ENCODE data around the gene FMO3.

FMO3 gene

GRCh38 chr1:171075041-171075440 lies 15.7 kb upstream of the FMO3 start:
- DNase-seq (ENCODE audit: low read depth, low spot score) = no peak
- CTCF ChIA-PET = interaction anchor here (1.0 kb wide), 1 partner anchor 239 kb away, joined by 3 read pairs; the partner anchor contains the start of gene FMO4
- POLR2A ChIA-PET = no interaction called here
- TF ChIP-seq, protein P1, sequence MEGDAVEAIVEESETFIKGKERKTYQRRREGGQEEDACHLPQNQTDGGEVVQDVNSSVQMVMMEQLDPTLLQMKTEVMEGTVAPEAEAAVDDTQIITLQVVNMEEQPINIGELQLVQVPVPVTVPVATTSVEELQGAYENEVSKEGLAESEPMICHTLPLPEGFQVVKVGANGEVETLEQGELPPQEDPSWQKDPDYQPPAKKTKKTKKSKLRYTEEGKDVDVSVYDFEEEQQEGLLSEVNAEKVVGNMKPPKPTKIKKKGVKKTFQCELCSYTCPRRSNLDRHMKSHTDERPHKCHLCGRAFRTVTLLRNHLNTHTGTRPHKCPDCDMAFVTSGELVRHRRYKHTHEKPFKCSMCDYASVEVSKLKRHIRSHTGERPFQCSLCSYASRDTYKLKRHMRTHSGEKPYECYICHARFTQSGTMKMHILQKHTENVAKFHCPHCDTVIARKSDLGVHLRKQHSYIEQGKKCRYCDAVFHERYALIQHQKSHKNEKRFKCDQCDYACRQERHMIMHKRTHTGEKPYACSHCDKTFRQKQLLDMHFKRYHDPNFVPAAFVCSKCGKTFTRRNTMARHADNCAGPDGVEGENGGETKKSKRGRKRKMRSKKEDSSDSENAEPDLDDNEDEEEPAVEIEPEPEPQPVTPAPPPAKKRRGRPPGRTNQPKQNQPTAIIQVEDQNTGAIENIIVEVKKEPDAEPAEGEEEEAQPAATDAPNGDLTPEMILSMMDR (IDR thresholded peaks at IDR 0.05; ENCODE audit: insufficient read depth, low read length, missing control alignments) = no peak
- no peak overlapping the region for H3K4me3 ChIP-seq (ENCODE audit: low read depth, low read length)

DNA sequence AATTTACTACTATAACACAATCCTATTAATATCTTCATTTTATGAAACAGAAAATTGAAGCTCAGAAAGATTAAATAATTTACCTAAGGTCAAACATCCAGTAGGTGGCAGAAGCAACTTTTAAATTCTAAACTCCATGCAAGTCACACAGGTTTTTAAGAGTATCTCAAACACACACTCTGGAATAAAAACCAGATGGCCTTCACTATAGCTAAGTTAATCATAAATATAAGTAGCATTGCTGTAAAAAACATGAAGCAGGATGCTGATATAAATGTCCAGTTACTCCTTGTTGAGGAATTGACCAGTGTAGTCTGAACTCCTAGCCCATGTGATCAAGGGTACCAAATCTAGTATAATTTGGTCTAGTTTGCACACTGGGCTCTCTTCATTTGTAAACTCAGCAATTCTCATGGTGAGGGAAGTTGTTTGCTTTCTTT lies 9.4 kb upstream of the FMO3 start:
- TF ChIP-seq, protein P1 (IDR thresholded peaks at IDR 0.05; ENCODE audit: insufficient read depth, low read length, missing control alignments) = no peak
- ChIA-PET CTCF (interaction anchor here (1.0 to 2.6 kb wide), 13 partner anchors 9 to 233 kb away, joined by 3 to 52 read pairs (median 5); partner anchors contain the start of genes FMO2, FMO3 and FMO4), POLR2A (no interaction called here)
- no peak overlapping the region for H3K4me3 ChIP-seq (ENCODE audit: low read depth, low read length)
- DNase-seq (ENCODE audit: low read depth, low spot score) = peak; percentile 4

GRCh38 chr1:171081763-171082201 lies 8.9 kb upstream of the FMO3 start:
- TF ChIP-seq, protein P1 (IDR thresholded peaks at IDR 0.05; ENCODE audit: insufficient read depth, low read length, missing control alignments) = no peak
- POLR2A ChIA-PET = no interaction called here
- CTCF ChIA-PET = interaction anchor here (1.0 to 2.6 kb wide), 12 partner anchors 9 to 232 kb away, joined by 3 to 52 read pairs (median 5); partner anchors contain the start of genes FMO2, FMO3 and FMO4
- DNase-seq (ENCODE audit: low read depth, low spot score) = no peak
- no peak overlapping the region for H3K4me3 ChIP-seq (ENCODE audit: low read depth, low read length)

DNA sequence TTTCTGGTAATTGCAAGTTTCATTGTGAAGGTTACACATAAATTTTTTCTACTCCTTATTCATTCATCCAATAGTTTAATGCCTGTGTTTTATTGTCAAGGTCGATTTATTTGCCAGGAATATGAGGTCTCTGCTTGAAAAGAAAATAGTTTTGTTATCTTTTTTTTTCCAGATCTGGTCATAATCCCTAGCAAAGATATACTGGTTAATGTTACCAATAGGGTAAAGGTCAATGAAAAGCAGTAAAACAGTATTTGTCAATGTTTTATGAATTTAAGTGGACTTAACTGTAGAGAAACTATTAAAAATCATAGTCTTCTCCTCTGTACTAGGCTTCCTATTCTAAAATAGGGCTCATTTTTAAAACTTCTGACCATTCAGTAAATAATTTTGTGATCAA lies 8.1 kb upstream of the FMO3 start:
- ChIA-PET CTCF (no interaction called here), POLR2A (no interaction called here)
- H3K4me3 ChIP-seq (ENCODE audit: low read depth, low read length) = no peak overlapping the region
- no peak for DNase-seq (ENCODE audit: low read depth, low spot score)
- TF ChIP-seq, protein P1 (IDR thresholded peaks at IDR 0.05; ENCODE audit: insufficient read depth, low read length, missing control alignments) = no peak

- ChIA-PET POLR2A (no interaction called here), CTCF (no interaction called here)
Observed at GRCh38 chr1:171083222-171083621, 7.5 kb upstream of the FMO3 start.

DNA sequence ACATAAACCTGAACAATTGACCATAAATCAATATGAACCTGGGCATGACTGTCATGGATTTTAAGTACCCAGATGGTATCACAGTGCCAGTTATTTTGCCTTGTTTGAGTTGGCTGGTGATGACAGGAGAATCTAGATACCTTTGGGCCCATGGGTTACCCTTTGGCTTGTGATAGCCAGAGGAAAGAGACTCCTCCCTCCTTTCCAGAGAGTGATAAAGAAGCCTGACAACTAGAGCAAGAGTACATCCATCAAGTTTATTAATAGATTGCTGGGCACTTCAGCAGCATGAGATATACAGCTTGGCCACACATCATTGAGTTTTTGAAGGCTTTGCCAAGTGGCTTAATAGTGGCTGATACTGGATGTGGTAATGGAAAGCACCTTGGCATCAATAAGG lies 6.6 kb upstream of the FMO3 start:
- CTCF ChIA-PET = no interaction called here
- no peak for DNase-seq (ENCODE audit: low read depth, low spot score)
- TF ChIP-seq, protein P1 (IDR thresholded peaks at IDR 0.05; ENCODE audit: insufficient read depth, low read length, missing control alignments) = no peak
- H3K4me3 ChIP-seq (ENCODE audit: low read depth, low read length) = no peak overlapping the region
- POLR2A ChIA-PET = no interaction called here

More at GRCh38 chr1:171083222-171083621, 7.5 kb upstream of the FMO3 start:
- H3K4me3 ChIP-seq (ENCODE audit: low read depth, low read length) = no peak overlapping the region
- TF ChIP-seq, protein P1 (IDR thresholded peaks at IDR 0.05; ENCODE audit: insufficient read depth, low read length, missing control alignments) = no peak
- DNase-seq (ENCODE audit: low read depth, low spot score) = no peak
